ENCODE measurements around the gene C4A.

- TF ChIP-seq SP1 (CRISPR knock-in tag; conservative IDR thresholded peaks at IDR 0.05) (no peak), TEAD1 (CRISPR knock-in tag; IDR thresholded peaks at IDR 0.05) (no peak), MAX (CRISPR knock-in tag; IDR thresholded peaks at IDR 0.05) (no peak), ZNF423 (CRISPR knock-in tag; IDR thresholded peaks at IDR 0.05) (no peak), FOXP1 (CRISPR knock-in tag; IDR thresholded peaks at IDR 0.05; ENCODE audit: borderline replicate concordance) (no peak), TEAD4 (CRISPR knock-in tag; IDR thresholded peaks at IDR 0.05) (no peak)
- TF ChIP-seq, protein P1, sequence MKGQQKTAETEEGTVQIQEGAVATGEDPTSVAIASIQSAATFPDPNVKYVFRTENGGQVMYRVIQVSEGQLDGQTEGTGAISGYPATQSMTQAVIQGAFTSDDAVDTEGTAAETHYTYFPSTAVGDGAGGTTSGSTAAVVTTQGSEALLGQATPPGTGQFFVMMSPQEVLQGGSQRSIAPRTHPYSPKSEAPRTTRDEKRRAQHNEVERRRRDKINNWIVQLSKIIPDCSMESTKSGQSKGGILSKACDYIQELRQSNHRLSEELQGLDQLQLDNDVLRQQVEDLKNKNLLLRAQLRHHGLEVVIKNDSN (CRISPR knock-in tag; IDR thresholded peaks at IDR 0.05), result no peak
- TF ChIP-seq, protein P2, sequence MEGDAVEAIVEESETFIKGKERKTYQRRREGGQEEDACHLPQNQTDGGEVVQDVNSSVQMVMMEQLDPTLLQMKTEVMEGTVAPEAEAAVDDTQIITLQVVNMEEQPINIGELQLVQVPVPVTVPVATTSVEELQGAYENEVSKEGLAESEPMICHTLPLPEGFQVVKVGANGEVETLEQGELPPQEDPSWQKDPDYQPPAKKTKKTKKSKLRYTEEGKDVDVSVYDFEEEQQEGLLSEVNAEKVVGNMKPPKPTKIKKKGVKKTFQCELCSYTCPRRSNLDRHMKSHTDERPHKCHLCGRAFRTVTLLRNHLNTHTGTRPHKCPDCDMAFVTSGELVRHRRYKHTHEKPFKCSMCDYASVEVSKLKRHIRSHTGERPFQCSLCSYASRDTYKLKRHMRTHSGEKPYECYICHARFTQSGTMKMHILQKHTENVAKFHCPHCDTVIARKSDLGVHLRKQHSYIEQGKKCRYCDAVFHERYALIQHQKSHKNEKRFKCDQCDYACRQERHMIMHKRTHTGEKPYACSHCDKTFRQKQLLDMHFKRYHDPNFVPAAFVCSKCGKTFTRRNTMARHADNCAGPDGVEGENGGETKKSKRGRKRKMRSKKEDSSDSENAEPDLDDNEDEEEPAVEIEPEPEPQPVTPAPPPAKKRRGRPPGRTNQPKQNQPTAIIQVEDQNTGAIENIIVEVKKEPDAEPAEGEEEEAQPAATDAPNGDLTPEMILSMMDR (IDR thresholded peaks at IDR 0.05), result no peak
- TF ChIP-seq, protein P3, sequence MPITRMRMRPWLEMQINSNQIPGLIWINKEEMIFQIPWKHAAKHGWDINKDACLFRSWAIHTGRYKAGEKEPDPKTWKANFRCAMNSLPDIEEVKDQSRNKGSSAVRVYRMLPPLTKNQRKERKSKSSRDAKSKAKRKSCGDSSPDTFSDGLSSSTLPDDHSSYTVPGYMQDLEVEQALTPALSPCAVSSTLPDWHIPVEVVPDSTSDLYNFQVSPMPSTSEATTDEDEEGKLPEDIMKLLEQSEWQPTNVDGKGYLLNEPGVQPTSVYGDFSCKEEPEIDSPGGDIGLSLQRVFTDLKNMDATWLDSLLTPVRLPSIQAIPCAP (CRISPR knock-in tag; IDR thresholded peaks at IDR 0.05), result no peak
- TF ChIP-seq, protein P4, sequence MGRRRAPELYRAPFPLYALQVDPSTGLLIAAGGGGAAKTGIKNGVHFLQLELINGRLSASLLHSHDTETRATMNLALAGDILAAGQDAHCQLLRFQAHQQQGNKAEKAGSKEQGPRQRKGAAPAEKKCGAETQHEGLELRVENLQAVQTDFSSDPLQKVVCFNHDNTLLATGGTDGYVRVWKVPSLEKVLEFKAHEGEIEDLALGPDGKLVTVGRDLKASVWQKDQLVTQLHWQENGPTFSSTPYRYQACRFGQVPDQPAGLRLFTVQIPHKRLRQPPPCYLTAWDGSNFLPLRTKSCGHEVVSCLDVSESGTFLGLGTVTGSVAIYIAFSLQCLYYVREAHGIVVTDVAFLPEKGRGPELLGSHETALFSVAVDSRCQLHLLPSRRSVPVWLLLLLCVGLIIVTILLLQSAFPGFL (CRISPR knock-in tag; IDR thresholded peaks at IDR 0.05; ENCODE audit: borderline replicate concordance), result no peak
- TF ChIP-seq, protein P5, sequence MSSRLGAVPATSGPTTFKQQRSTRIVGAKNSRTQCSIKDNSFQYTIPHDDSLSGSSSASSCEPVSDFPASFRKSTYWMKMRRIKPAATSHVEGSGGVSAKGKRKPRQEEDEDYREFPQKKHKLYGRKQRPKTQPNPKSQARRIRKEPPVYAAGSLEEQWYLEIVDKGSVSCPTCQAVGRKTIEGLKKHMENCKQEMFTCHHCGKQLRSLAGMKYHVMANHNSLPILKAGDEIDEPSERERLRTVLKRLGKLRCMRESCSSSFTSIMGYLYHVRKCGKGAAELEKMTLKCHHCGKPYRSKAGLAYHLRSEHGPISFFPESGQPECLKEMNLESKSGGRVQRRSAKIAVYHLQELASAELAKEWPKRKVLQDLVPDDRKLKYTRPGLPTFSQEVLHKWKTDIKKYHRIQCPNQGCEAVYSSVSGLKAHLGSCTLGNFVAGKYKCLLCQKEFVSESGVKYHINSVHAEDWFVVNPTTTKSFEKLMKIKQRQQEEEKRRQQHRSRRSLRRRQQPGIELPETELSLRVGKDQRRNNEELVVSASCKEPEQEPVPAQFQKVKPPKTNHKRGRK (CRISPR knock-in tag; IDR thresholded peaks at IDR 0.05; ENCODE audit: borderline replicate concordance), result no peak
Measured at GRCh38 chr6:31935021-31935420, 46.8 kb upstream of the C4A start.

All from WTC11 (cell line).